Activated naive CD8-positive, alpha-beta T cell (primary cell): Measurements from ENCODE around the gene NSRP1.
"Not testable (repeated sequence)": the region's sequence is repeated elsewhere in the genome, so short reads cannot be mapped to it uniquely, and the experiment has no call there.

Source experiments
- H3K27ac Mint-ChIP-seq: one replicate; pipeline ENCODE4 v1.8.0; 2021; ENCODE audit warnings: mixed read lengths
- H3K27me3 Mint-ChIP-seq: one replicate; pipeline ENCODE4 v1.8.0; 2021; ENCODE audit warnings: mixed read lengths
- H3K36me3 Mint-ChIP-seq: one replicate; pipeline ENCODE4 v1.8.0; 2021; ENCODE audit warnings: mixed read lengths
- H3K4me1 Mint-ChIP-seq: one replicate; pipeline ENCODE4 v1.8.0; 2021; ENCODE audit warnings: low read depth, mixed read lengths
- H3K4me3 Mint-ChIP-seq: one replicate; pipeline ENCODE4 v1.8.0; 2021; ENCODE audit warnings: mild to moderate bottlenecking, mixed read lengths
- H3K9me3 Mint-ChIP-seq: one replicate; pipeline ENCODE4 v1.8.0; 2021; ENCODE audit warnings: low read depth, mixed read lengths

Gene NSRP1

GRCh38 chr17:30230009-30230408 lies 113.4 kb downstream of the NSRP1 start:
- H3K36me3 Mint-ChIP-seq, H3K4me3 Mint-ChIP-seq, H3K27ac Mint-ChIP-seq, H3K9me3 Mint-ChIP-seq, H3K4me1 Mint-ChIP-seq: not testable (repeated sequence)
- H3K27me3 Mint-ChIP-seq = peaks cover 22% of the 10 kb centered on the region

- peaks cover 6% of the 10 kb centered on the region for H3K4me1 Mint-ChIP-seq
- no peak overlapping the region for H3K4me3 Mint-ChIP-seq
- H3K27me3 Mint-ChIP-seq = peaks cover 23% of the 10 kb centered on the region
- H3K9me3 Mint-ChIP-seq = no peaks in the 10 kb centered on the region
- H3K36me3 Mint-ChIP-seq = no peaks in the 10 kb centered on the region
- H3K27ac Mint-ChIP-seq = no peak overlapping the region
Observed at GRCh38 chr17:30230596-30231125, 114.0 kb downstream of the NSRP1 start.

- H3K9me3 Mint-ChIP-seq = no peaks in the 10 kb centered on the region
- H3K4me3 Mint-ChIP-seq = no peak overlapping the region
- H3K27me3 Mint-ChIP-seq = peaks cover 26% of the 10 kb centered on the region
- no peaks in the 10 kb centered on the region for H3K36me3 Mint-ChIP-seq
- H3K4me1 Mint-ChIP-seq = peaks cover 14% of the 10 kb centered on the region
- no peak overlapping the region for H3K27ac Mint-ChIP-seq
Observed at GRCh38 chr17:30232015-30232823, 115.6 kb downstream of the NSRP1 start.

- peaks cover 26% of the 10 kb centered on the region for H3K27me3 Mint-ChIP-seq
- H3K4me3 Mint-ChIP-seq = no peak overlapping the region
- peaks cover 16% of the 10 kb centered on the region for H3K4me1 Mint-ChIP-seq
- no peaks in the 10 kb centered on the region for H3K9me3 Mint-ChIP-seq
- H3K36me3 Mint-ChIP-seq = no peaks in the 10 kb centered on the region
- no peak overlapping the region for H3K27ac Mint-ChIP-seq
Observed at GRCh38 chr17:30232824-30233427, 116.3 kb downstream of the NSRP1 start.

GRCh38 chr17:30234296-30234695 lies 117.7 kb downstream of the NSRP1 start:
- H3K27ac Mint-ChIP-seq = no peak overlapping the region
- H3K4me3 Mint-ChIP-seq = no peak overlapping the region
- H3K27me3 Mint-ChIP-seq = peaks cover 29% of the 10 kb centered on the region
- H3K36me3 Mint-ChIP-seq = no peaks in the 10 kb centered on the region
- H3K4me1 Mint-ChIP-seq = peaks cover 18% of the 10 kb centered on the region
- H3K9me3 Mint-ChIP-seq = no peaks in the 10 kb centered on the region

- Mint-ChIP-seq H3K27me3 (peaks cover 32% of the 10 kb centered on the region), H3K4me1 (peaks cover 18% of the 10 kb centered on the region), H3K4me3 (peak overlapping the region; percentile 72), H3K36me3 (no peaks in the 10 kb centered on the region), H3K27ac (no peak overlapping the region), H3K9me3 (no peaks in the 10 kb centered on the region)
Observed at GRCh38 chr17:30234964-30235363, 118.3 kb downstream of the NSRP1 start.

GRCh38 chr17:30235386-30236296 lies 119.0 kb downstream of the NSRP1 start, which contains the start of gene SLC6A4:
Gene SLC6A4, minus strand, starts transcription at chr17:30235697. Its CDS starts 13,739 bp downstream, at chr17:30221958.
- no peaks in the 10 kb centered on the region for H3K36me3 Mint-ChIP-seq
- H3K4me3 Mint-ChIP-seq = peak within 1 kb of the TSS; percentile 78
- peaks cover 32% of the 10 kb centered on the region for H3K27me3 Mint-ChIP-seq
- peaks cover 18% of the 10 kb centered on the region for H3K4me1 Mint-ChIP-seq
- H3K27ac Mint-ChIP-seq = no peak within 1 kb of the TSS
- no peaks in the 10 kb centered on the region for H3K9me3 Mint-ChIP-seq
